ENCODE measurements around the gene SRL. TPM values are rescaled to one million over a fixed set of nuclear protein-coding genes. Genes with fewer than 3 reads are reported as not detected.
A peak's percentile ranks its signal among the peaks of the same experiment; 100 is the strongest.

The SRL gene
- total and polyA plus RNA-seq, 2 of the 13 experiments (the other 11 are each of a cell fraction or from before 2014, with no cell fraction given), result 0.05 TPM; not detected in 1

- TF ChIP-seq ZNF318 (CRISPR knock-in tag; IDR thresholded peaks at IDR 0.05) (no peak), ZBTB25 (CRISPR knock-in tag; IDR thresholded peaks at IDR 0.05) (0 out of 2 replicates have a peak, but pooled peaks have one; percentile 26), BCL3 (CRISPR knock-in tag; IDR thresholded peaks at IDR 0.05) (peak; percentile 79), MAX (IDR thresholded peaks at IDR 0.05) (peak; percentile 75; the same call in 1 of the 2 replicates), ZNF788 (CRISPR knock-in tag; IDR thresholded peaks at IDR 0.05; ENCODE audit: borderline replicate concordance) (peak; percentile 75), KAT8 (CRISPR knock-in tag; IDR thresholded peaks at IDR 0.05) (peak; percentile 56), ZNF776 (CRISPR knock-in tag; IDR thresholded peaks at IDR 0.05) (no peak; the same call in 1 of the 2 replicates), AKNA (CRISPR knock-in tag; IDR thresholded peaks at IDR 0.05; ENCODE audit: borderline replicate concordance) (0 out of 2 replicates have a peak, but pooled peaks have one; percentile 80)
These were observed 11.7 kb upstream of the SRL start (continued) for GRCh38 chr16:4253394-4254150.

Data from HepG2 (cell line).